ENCODE data around the gene POLR2A. TPM values are rescaled to one million over a fixed set of nuclear protein-coding genes. Genes with fewer than 3 reads are reported as not detected.

Gene POLR2A
- total RNA-seq, 1 experiment from 2014 or later = 72.1 TPM

- Histone ChIP-seq H3K27me3 (replicated peaks; ENCODE audit: control insufficient read depth, insufficient read depth, low read length) (no peaks in the 10 kb centered on the region), H3K4me3 (ENCODE audit: low read depth, low read length) (no peak overlapping the region), H3K36me3 (ENCODE audit: control insufficient read depth, insufficient read depth, low read length) (no peaks in the 10 kb centered on the region), H3K4me1 (no peaks in the 10 kb centered on the region), H3K9me3 (no peaks in the 10 kb centered on the region)
- no peak for DNase-seq
- peaks cover 58% of the 10 kb centered on the region for H3K36me3 Mint-ChIP-seq (ENCODE audit: insufficient read depth, unreplicated experiment)
- H3K4me3 Mint-ChIP-seq (ENCODE audit: unreplicated experiment) = no peak overlapping the region
- POLR2A ChIA-PET = interaction anchor here (0.7 kb wide), 1 partner anchor 131 kb away, joined by 4 read pairs; no protein-coding TSS in a partner anchor
- TF ChIP-seq, protein P1, sequence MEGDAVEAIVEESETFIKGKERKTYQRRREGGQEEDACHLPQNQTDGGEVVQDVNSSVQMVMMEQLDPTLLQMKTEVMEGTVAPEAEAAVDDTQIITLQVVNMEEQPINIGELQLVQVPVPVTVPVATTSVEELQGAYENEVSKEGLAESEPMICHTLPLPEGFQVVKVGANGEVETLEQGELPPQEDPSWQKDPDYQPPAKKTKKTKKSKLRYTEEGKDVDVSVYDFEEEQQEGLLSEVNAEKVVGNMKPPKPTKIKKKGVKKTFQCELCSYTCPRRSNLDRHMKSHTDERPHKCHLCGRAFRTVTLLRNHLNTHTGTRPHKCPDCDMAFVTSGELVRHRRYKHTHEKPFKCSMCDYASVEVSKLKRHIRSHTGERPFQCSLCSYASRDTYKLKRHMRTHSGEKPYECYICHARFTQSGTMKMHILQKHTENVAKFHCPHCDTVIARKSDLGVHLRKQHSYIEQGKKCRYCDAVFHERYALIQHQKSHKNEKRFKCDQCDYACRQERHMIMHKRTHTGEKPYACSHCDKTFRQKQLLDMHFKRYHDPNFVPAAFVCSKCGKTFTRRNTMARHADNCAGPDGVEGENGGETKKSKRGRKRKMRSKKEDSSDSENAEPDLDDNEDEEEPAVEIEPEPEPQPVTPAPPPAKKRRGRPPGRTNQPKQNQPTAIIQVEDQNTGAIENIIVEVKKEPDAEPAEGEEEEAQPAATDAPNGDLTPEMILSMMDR (IDR thresholded peaks at IDR 0.05; ENCODE audit: insufficient read depth in 1 of 2, low read depth in 1 of 2, low read length in 1 of 2, severe bottlenecking in 1 of 2, unreplicated experiment in 1 of 2) = no peak
- no peaks in the 10 kb centered on the region for H3K27me3 Mint-ChIP-seq (ENCODE audit: insufficient read depth, unreplicated experiment)
- H3K9me3 Mint-ChIP-seq (ENCODE audit: unreplicated experiment) = no peaks in the 10 kb centered on the region
- H3K4me1 Mint-ChIP-seq (ENCODE audit: low read depth, unreplicated experiment) = no peaks in the 10 kb centered on the region
- intact Hi-C loops (cut with micrococcal nuclease; ENCODE audit: unreplicated experiment) = no loop called here
- CTCF ChIA-PET = no interaction called here
- no peak overlapping the region for H3K27ac Mint-ChIP-seq (ENCODE audit: unreplicated experiment)
- BruUV-seq (replicated peaks) = no TSS peak
Observed at GRCh38 chr17:7511108-7511507, 26.9 kb downstream of the POLR2A start.

DNA sequence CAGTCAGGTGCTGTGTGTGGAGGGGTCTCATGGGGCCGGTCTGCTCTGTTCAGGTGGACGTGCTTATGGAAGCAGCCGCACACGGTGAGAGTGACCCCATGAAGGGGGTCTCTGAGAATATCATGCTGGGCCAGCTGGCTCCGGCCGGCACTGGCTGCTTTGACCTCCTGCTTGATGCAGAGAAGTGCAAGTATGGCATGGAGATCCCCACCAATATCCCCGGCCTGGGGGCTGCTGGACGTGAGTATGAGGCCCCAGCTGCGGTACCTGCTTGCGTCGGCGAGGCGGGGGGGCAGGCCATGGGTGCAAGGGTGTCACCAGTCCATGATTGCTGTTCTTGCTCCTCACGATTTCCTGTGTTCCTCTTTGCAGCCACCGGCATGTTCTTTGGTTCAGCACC, 27.9 kb downstream of the POLR2A start:
- intact Hi-C loops (cut with micrococcal nuclease; ENCODE audit: unreplicated experiment) = no loop called here
- TF ChIP-seq, protein P1 (IDR thresholded peaks at IDR 0.05; ENCODE audit: insufficient read depth in 1 of 2, low read depth in 1 of 2, low read length in 1 of 2, severe bottlenecking in 1 of 2, unreplicated experiment in 1 of 2) = no peak
- H3K27me3 Mint-ChIP-seq (ENCODE audit: insufficient read depth, unreplicated experiment) = no peaks in the 10 kb centered on the region
- POLR2A ChIA-PET = no interaction called here
- DNase-seq = no peak
- Histone ChIP-seq H3K9me3 (no peaks in the 10 kb centered on the region), H3K36me3 (ENCODE audit: control insufficient read depth, insufficient read depth, low read length) (no peaks in the 10 kb centered on the region), H3K4me1 (no peaks in the 10 kb centered on the region), H3K27me3 (replicated peaks; ENCODE audit: control insufficient read depth, insufficient read depth, low read length) (no peaks in the 10 kb centered on the region), H3K4me3 (ENCODE audit: low read depth, low read length) (no peak overlapping the region)
- no peak overlapping the region for H3K4me3 Mint-ChIP-seq (ENCODE audit: unreplicated experiment)
- no peak overlapping the region for H3K27ac Mint-ChIP-seq (ENCODE audit: unreplicated experiment)
- CTCF ChIA-PET = no interaction called here
- BruUV-seq (replicated peaks) = no TSS peak
- H3K36me3 Mint-ChIP-seq (ENCODE audit: insufficient read depth, unreplicated experiment) = peaks cover 48% of the 10 kb centered on the region
- H3K4me1 Mint-ChIP-seq (ENCODE audit: low read depth, unreplicated experiment) = no peaks in the 10 kb centered on the region
- H3K9me3 Mint-ChIP-seq (ENCODE audit: unreplicated experiment) = no peaks in the 10 kb centered on the region

GRCh38 chr17:7512824-7513540, 28.8 kb downstream of the POLR2A start:
- POLR2A ChIA-PET = no interaction called here
- peaks cover 40% of the 10 kb centered on the region for H3K36me3 Mint-ChIP-seq (ENCODE audit: insufficient read depth, unreplicated experiment)
- Histone ChIP-seq H3K9me3 (no peaks in the 10 kb centered on the region), H3K4me1 (no peaks in the 10 kb centered on the region), H3K27me3 (replicated peaks; ENCODE audit: control insufficient read depth, insufficient read depth, low read length) (no peaks in the 10 kb centered on the region), H3K4me3 (ENCODE audit: low read depth, low read length) (no peak overlapping the region), H3K36me3 (ENCODE audit: control insufficient read depth, insufficient read depth, low read length) (no peaks in the 10 kb centered on the region)
- CTCF ChIA-PET = interaction anchor here (0.9 kb wide), 1 partner anchor 48 kb away, joined by 3 read pairs; no protein-coding TSS in a partner anchor
- H3K4me3 Mint-ChIP-seq (ENCODE audit: unreplicated experiment) = no peak overlapping the region
- intact Hi-C loops (cut with micrococcal nuclease; ENCODE audit: unreplicated experiment) = no loop called here
- no peak overlapping the region for H3K27ac Mint-ChIP-seq (ENCODE audit: unreplicated experiment)
- BruUV-seq (replicated peaks) = no TSS peak
- DNase-seq = no peak
- no peaks in the 10 kb centered on the region for H3K4me1 Mint-ChIP-seq (ENCODE audit: low read depth, unreplicated experiment)
- H3K27me3 Mint-ChIP-seq (ENCODE audit: insufficient read depth, unreplicated experiment) = no peaks in the 10 kb centered on the region
- no peaks in the 10 kb centered on the region for H3K9me3 Mint-ChIP-seq (ENCODE audit: unreplicated experiment)
- TF ChIP-seq, protein P1 (IDR thresholded peaks at IDR 0.05; ENCODE audit: insufficient read depth in 1 of 2, low read depth in 1 of 2, low read length in 1 of 2, severe bottlenecking in 1 of 2, unreplicated experiment in 1 of 2) = no peak
